Measurements from ENCODE around the gene OVAAL. TPM values are rescaled to one million over a fixed set of nuclear protein-coding genes. Genes with fewer than 3 reads are reported as not detected.
A peak's percentile ranks its signal among the peaks of the same experiment; 100 is the strongest.

Gene OVAAL
- total and polyA plus RNA-seq, 2 of the 8 experiments (the other 6 are each of a cell fraction or from before 2014, with no cell fraction given) = not detected

DNA sequence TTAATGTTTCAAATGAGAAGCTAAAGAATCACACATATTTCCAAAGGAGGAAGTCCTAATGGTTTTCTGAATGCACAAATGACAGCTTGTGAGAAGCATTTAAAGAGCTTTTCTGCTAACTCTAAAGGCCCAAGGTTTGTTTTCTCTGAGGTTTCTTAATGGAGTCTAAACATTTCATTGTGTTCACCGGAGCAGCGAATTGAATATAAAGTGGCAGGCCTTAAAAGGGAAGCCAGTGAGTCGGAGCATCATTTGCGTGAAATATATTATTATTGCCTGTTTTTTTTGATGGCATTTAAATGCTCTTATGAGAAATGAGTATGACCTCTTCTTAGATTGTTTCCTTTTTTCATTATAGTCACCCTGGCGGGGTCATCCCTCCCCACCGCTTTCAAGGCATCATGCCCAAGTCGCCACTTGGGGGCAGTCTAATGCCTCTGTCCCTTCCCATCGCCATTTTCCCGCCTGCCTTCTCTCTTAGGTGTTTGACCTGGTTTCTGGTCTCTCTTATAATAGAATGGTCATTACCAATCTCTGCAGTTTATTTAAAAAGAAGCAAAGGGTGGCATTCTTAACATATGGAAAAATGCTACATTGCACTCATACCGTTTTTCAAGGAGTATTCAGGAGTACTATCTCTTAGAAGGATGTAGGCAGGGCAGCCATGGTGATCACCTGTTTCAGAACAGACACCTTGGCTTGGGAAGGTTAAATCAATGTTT lies 25.3 kb upstream of the OVAAL start (continued):
- TF ChIP-seq RAD21 (IDR thresholded peaks at IDR 0.05 in 1 of 2, conservative IDR thresholded peaks at IDR 0.05 in 1 of 2; ENCODE audit: low read depth in 2 of 2, low read length in 2 of 2) (peak; percentile 95 to 98), CTCF (IDR thresholded peaks at IDR 0.05; ENCODE audit: control extremely low read depth in 1 of 3, insufficient read depth in 1 of 3, low read depth in 1 of 3, low read length in 3 of 3) (peak; percentile 78 to 92 (median 87)), TAF7 (optimal IDR thresholded peaks at IDR 0.05; ENCODE audit: borderline replicate concordance, low read depth, low read length) (no peak), SP4 (IDR thresholded peaks at IDR 0.05; ENCODE audit: low read length) (no peak)
